ENCODE results near the gene FUNDC2. TPM values are rescaled to one million over a fixed set of nuclear protein-coding genes. Genes with fewer than 3 reads are reported as not detected.

FUNDC2 gene
- total RNA-seq, 2 experiments from 2014 or later: 83.7 to 89.0 TPM

- Mint-ChIP-seq H3K27ac (no peak overlapping the region), H3K36me3 (ENCODE audit: low read depth) (peaks cover 25% of the 10 kb centered on the region), H3K4me3 (no peak overlapping the region), H3K9me3 (no peaks in the 10 kb centered on the region), H3K4me1 (ENCODE audit: low read depth) (peaks cover 49% of the 10 kb centered on the region), H3K27me3 (no peaks in the 10 kb centered on the region)
- intact Hi-C loops (cut with micrococcal nuclease): no loop called here
- no peak for TF ChIP-seq CTCF (IDR thresholded peaks at IDR 0.05)
- DNase-seq (no peak), ATAC-seq (no peak)
- POLR2A ChIA-PET: no interaction called here
- CTCF ChIA-PET: interaction anchor here (1.0 to 2.6 kb wide), 4 partner anchors 9 to 47 kb away, joined by 3 to 17 read pairs (median 4); no protein-coding TSS in a partner anchor
Observed at GRCh38 chrX:155046811-155047528, 20.3 kb downstream of the FUNDC2 start.

GRCh38 chrX:155048977-155049619, 22.5 kb downstream of the FUNDC2 start:
- Mint-ChIP-seq H3K9me3 (no peaks in the 10 kb centered on the region), H3K27ac (no peak overlapping the region), H3K27me3 (no peaks in the 10 kb centered on the region), H3K36me3 (ENCODE audit: low read depth) (peaks cover 35% of the 10 kb centered on the region), H3K4me1 (ENCODE audit: low read depth) (peaks cover 50% of the 10 kb centered on the region), H3K4me3 (no peak overlapping the region)
- ChIA-PET CTCF (interaction anchor here (0.9 to 2.1 kb wide), 6 partner anchors 10 to 65 kb away, joined by 3 to 9 read pairs (median 4); partner anchors contain the start of gene FUNDC2), POLR2A (interaction anchor here (0.8 kb wide), 1 partner anchor 58 kb away, joined by 3 read pairs; no protein-coding TSS in a partner anchor)
- intact Hi-C loops (cut with micrococcal nuclease): no loop called here
- TF ChIP-seq CTCF (IDR thresholded peaks at IDR 0.05): peak; percentile 47
- ATAC-seq (peak; percentile 69), DNase-seq (peak; percentile 47)

- peaks cover 60% of the 10 kb centered on the region for H3K4me1 Mint-ChIP-seq (ENCODE audit: low read depth)
- H3K9me3 Mint-ChIP-seq: no peaks in the 10 kb centered on the region
- intact Hi-C loops (cut with micrococcal nuclease): no loop called here
- H3K4me3 Mint-ChIP-seq: no peak overlapping the region
- peaks cover 29% of the 10 kb centered on the region for H3K36me3 Mint-ChIP-seq (ENCODE audit: low read depth)
- DNase-seq (no peak), ATAC-seq (no peak)
- ChIA-PET POLR2A (no interaction called here), CTCF (no interaction called here)
- TF ChIP-seq CTCF (IDR thresholded peaks at IDR 0.05): no peak
- no peaks in the 10 kb centered on the region for H3K27me3 Mint-ChIP-seq
- peak overlapping the region; percentile 73 for H3K27ac Mint-ChIP-seq
Observed at GRCh38 chrX:155052738-155053498, 26.3 kb downstream of the FUNDC2 start.

GRCh38 chrX:155053656-155054055, 27.0 kb downstream of the FUNDC2 start:
- Mint-ChIP-seq H3K36me3 (ENCODE audit: low read depth) (peaks cover 29% of the 10 kb centered on the region), H3K27me3 (no peaks in the 10 kb centered on the region), H3K9me3 (no peaks in the 10 kb centered on the region), H3K4me1 (ENCODE audit: low read depth) (peaks cover 56% of the 10 kb centered on the region), H3K4me3 (no peak overlapping the region), H3K27ac (peak overlapping the region; percentile 73)
- intact Hi-C loops (cut with micrococcal nuclease): no loop called here
- no peak for ATAC-seq
- ChIA-PET CTCF (no interaction called here), POLR2A (no interaction called here)
- TF ChIP-seq CTCF (IDR thresholded peaks at IDR 0.05): no peak
- no peak for DNase-seq

All from activated CD8-positive, alpha-beta T cell treated with anti-CD3 and anti-CD28 coated beads for 36 hours (primary cell).